ENCODE results near the gene CCDC71L.

Gene CCDC71L

GRCh38 chr7:106614751-106615150 is 46.2 kb downstream of the CCDC71L start:
- no peak overlapping the region for H3K27ac ChIP-seq
- TF ChIP-seq CTCF (conservative IDR thresholded peaks at IDR 0.05) (no peak), ZFX (IDR thresholded peaks at IDR 0.05) (no peak)

DNA sequence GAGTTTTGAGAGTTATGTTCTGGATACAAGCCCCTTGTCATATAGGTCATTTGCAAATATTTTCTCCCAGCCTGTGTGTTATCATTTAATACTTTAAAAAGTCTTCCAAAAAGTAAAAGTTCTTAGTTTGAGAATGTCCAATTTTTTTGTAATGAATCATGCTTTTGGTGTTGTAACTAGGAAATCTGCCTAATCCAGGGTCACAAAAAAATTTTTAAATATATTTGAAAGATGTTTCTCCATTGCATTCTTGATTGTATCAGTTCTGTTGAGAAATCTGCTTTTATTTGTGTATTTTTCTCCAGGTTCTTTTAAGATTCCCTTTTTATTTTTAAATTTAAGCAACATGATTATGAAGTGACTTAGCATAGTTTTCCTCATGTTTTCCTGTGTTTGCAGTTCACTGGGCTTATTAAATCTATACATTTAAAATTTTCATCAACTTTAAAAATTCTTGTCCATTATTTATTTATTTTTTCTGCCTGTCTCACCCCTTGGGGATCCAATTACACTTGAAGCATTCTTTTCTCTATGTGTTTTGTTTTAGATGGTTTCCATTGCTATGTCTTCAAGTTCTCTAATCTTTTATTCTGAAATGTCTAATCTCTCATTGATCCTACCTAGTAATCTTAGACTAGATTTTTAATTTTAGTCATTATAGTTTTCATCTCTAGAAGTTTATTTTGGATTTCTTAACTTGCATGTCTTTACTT is 47.0 kb downstream of the CCDC71L start:
- TF ChIP-seq CTCF (conservative IDR thresholded peaks at IDR 0.05): no peak
- no peak for TF ChIP-seq ZFX (IDR thresholded peaks at IDR 0.05)
- H3K27ac ChIP-seq: no peak overlapping the region

DNA sequence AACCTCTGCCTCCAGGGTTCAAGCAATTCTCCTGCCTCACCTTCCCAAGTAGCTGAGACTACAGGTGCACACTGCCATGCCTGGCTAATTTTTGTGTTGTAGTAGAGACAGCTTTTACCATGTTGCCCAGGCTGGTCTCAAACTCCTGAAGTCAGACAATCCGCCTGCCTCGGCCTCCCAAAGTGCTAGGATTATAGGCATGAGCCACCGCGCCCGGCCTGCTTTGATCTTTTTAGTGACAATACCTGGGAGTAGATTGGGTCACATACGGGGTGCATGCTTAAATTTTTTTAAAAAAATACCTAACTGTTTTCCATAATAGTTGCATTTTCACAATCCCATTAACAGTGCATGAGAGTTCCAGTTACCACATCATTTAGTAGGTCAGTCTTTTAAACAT is 47.7 kb downstream of the CCDC71L start:
- TF ChIP-seq CTCF (conservative IDR thresholded peaks at IDR 0.05) (no peak), ZFX (IDR thresholded peaks at IDR 0.05) (no peak)
- H3K27ac ChIP-seq: no peak overlapping the region

DNA sequence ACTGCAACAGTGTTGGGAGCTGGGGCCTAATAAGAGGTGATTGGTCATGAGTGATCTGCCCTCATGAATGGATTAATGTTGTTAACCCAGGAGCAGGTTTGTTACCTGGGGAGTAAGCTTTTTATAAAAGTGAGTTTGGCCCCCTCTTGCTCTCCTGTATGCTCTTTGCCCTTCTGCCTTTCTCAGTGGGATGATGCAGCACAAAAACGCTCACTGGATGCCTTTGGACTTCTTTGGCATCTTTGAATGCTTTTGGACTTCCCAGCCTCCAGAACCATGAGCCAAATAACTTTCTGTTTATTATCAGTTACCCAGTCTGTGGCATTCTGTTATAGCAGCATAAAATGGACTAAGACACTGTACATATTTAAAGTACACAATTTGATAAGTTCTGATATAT is 48.5 kb downstream of the CCDC71L start:
- H3K27ac ChIP-seq: no peak overlapping the region
- TF ChIP-seq ZFX (IDR thresholded peaks at IDR 0.05): no peak
- no peak for TF ChIP-seq CTCF (conservative IDR thresholded peaks at IDR 0.05)

DNA sequence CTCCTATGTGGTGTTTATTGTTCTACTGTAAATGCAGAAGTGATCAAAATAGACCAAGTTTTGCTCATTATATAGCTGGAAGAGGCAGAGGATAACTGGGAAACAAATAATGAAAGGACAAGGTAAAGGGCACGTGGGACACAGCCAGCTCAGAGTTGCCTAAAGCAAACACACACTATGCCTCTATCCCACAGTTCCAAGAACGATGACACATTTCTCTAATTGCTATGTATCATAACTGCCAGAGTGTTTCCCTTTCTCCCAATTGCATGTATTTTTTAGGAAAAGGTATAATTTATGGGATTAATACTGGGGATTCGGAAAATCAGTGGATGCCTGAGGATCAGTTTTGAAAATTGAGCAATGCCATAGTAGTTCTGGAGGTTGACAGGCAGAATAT is 49.0 kb downstream of the CCDC71L start:
- TF ChIP-seq CTCF (conservative IDR thresholded peaks at IDR 0.05): no peak
- no peak for TF ChIP-seq ZFX (IDR thresholded peaks at IDR 0.05)
- no peak overlapping the region for H3K27ac ChIP-seq

DNA sequence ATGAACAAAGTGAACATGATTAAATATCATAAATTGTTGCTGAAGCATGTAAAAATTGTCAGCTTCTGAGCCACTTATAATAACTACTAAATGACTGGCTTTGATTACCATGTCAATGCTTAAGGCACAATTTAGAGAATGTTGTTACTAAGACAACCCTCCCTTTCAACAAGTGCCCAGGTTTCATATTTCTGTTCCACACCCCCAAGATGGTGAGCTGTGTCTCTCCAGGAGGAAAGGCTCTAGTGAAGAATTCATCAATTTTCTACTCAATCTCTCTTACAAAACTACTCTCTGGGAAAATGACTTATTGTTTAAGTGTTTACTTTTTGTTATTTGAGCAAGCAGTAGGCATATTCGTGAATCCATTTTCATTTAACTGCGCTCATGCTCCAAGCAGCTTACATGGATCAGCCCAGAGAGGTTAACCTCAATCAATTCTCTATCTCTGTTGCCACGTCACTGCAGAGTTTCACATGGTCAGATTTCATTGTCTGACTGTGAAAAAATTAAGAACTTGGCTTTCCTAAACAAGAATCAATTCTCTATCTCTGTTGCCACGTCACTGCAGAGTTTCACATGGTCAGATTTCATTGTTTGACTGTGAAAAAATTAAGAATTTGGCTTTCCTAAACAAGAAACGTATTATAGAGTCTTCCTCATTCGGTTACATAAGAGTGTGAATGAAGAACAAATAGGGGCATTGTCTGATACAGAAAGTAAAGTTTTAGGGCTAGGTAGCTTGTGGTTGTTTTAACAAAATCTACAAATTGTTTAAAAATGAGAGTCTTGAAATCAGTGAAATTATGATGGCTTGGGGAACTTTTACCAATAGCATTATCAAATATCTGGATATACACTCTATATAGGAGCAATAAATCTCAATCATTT is 49.7 kb downstream of the CCDC71L start:
- no peak for TF ChIP-seq ZFX (IDR thresholded peaks at IDR 0.05)
- no peak for TF ChIP-seq CTCF (conservative IDR thresholded peaks at IDR 0.05)
- no peak overlapping the region for H3K27ac ChIP-seq

DNA sequence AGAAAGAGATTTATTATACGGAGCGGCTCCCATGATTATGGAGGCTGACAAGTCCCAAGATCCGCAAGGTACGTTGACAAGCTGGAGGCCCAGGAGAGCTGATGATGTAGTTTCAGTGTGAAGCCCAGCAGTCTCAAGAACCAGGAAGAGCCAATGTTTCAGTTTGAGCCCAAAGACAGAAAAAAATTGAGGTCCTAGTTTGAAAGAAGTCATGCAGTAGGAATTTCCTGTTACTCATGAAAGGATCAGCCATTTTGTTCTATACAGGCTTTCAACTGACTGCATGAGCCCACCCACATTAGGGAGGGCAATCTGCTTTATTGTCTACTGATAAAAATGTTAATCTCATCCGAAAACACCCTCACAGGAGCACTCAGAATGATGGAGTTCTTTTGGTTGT is 51.5 kb downstream of the CCDC71L start:
- H3K27ac ChIP-seq: no peak overlapping the region
- TF ChIP-seq ZFX (IDR thresholded peaks at IDR 0.05) (no peak), CTCF (conservative IDR thresholded peaks at IDR 0.05) (no peak)
